Right lobe of liver (tissue), 6 donors: ENCODE measurements around the gene IBTK. TPM values are rescaled to one million over a fixed set of nuclear protein-coding genes. Genes with fewer than 3 reads are reported as not detected.

ENCODE experiments used
- ATAC-seq, 4 donors: fragments of 200-7000 bp; cut with Tn5 transposase; one replicate each; pipeline ENCODE4 v1.9.1; 2020; ENCODE audit warnings: mild to moderate bottlenecking in 4 of 4, moderate library complexity in 4 of 4
- DNase-seq, 3 donors: peaks; one replicate each; pipeline ENCODE4 v3.0.0-alpha.2; 2020
- H3K27ac ChIP-seq, 3 donors: fragments of 200-600 bp; one replicate each; pipeline ENCODE4 v1.8.0; 2022
- H3K27me3 ChIP-seq, 2 donors: fragments of 200-600 bp; one replicate each; pipeline ENCODE4 v1.8.0; 2022
- H3K36me3 ChIP-seq, 4 donors: fragments of 200-600 bp; sonication (generic) in 1 of 4; one replicate each; pipeline versions ENCODE4 v1.5.1 to v1.8.0; 2017 to 2022; ENCODE audit warnings: control low read depth in 1 of 4
- H3K4me1 ChIP-seq, 4 donors: fragments of 200-600 bp; sonication (generic) in 1 of 4; one replicate each; pipeline versions ENCODE4 v1.5.1 to v1.8.0; 2017 to 2022; ENCODE audit warnings: control low read depth in 1 of 4
- H3K4me3 ChIP-seq, 3 donors: fragments of 200-600 bp; one replicate each; pipeline ENCODE4 v1.8.0; 2022
- H3K9me3 ChIP-seq, 4 donors: fragments of 200-600 bp; sonication (generic) in 1 of 4; one replicate each; pipeline versions ENCODE4 v1.5.1 to v1.8.0; 2017 to 2022; ENCODE audit warnings: control low read depth in 1 of 4
- CTCF ChIP-seq, 4 donors: fragments of 200-600 bp in 3 of 4; fragments of 450-650 bp in 1 of 4; IDR thresholded peaks; one replicate each; pipeline versions ENCODE4 v1.5.1 to v1.8.0; 2016 to 2022; ENCODE audit warnings: antibody characterized with exemption in 4 of 4, mild to moderate bottlenecking in 2 of 4
- POLR2A ChIP-seq: fragments of 450-650 bp; IDR thresholded peaks from one replicate; pipeline ENCODE4 v1.6.1; 2017; ENCODE audit warnings: antibody characterized with exemption, mild to moderate bottlenecking
- WGBS: methylation state at CpG from one replicate; pipeline ENCODE4 v1.1.6; 2018; ENCODE audit warnings: low coverage, low lambda C conversion rate; ENCODE audit not compliant: insufficient coverage; ENCODE audit errors: missing lambda C conversion rate; 5-methylcytosine and 5-hydroxymethylcytosine counted together
- intact Hi-C, 2 donors: fragments of 100-400 bp; cut with DNase I; formaldehyde crosslinking; loops; one replicate each; pipeline versions ENCODE4 v1.11.2 to v1.14.1; 2022
- total RNA-seq, 6 experiments: library from RNA; depleted of rRNA in 2 of 6; stranded (reverse); fragments of >200 nt in 2 of 6; fragmentation: NEBNext Ultra II Directional in 3 of 6; extraction: Animal tissue kit (Norgen Biotek cat#: 25700) in 3 of 6; gene quantifications; one replicate each; pipeline versions ENCODE4 v1.1.0 to v1.2.4, GENCODE V29; 2016 to 2023
- donor health status: DM: no; HTN: yes; CAD: no.
- donor health status: DM: no; HTN: no; CAD: no.
- donor health status: DM: no; HTN: no; CAD: no.
- donor health status: DM: no; HTN: yes; CAD: no.
- donor health status: DM: no; HTN: yes; CAD: no.

Gene IBTK
- total RNA-seq, 6 experiments from 2014 or later, result 24.9 to 44.5 (median 28.9) TPM

- Histone ChIP-seq H3K27ac (peak overlapping the region; percentile 97 to 99 (median 99)), H3K27me3 (no peaks in the 10 kb centered on the region), H3K36me3 (no peaks in the 10 kb centered on the region), H3K4me3 (peak overlapping the region; percentile 86 to 88 (median 87)), H3K4me1 (peaks cover 0 to 27% (median 2%) of the 10 kb centered on the region in 4 donors), H3K9me3 (no peaks in the 10 kb centered on the region)
- intact Hi-C loops, result no loop called here
- WGBS, result 14% methylated on average over 8 of the region's 10 CpGs
- TF ChIP-seq CTCF (IDR thresholded peaks at IDR 0.05) (no peak), POLR2A (peak; percentile 33)
- DNase-seq, result peak in 2 of 3 donors; percentile 72 to 82
- peak; percentile 65 to 70 (median 66) for ATAC-seq
Measured at GRCh38 chr6:82248273-82248735, 760 bp upstream of the IBTK start.

- Histone ChIP-seq H3K27me3 (no peaks in the 10 kb centered on the region), H3K27ac (peak overlapping the region; percentile 97 to 99 (median 99)), H3K36me3 (no peaks in the 10 kb centered on the region), H3K9me3 (no peaks in the 10 kb centered on the region), H3K4me1 (peaks cover 0 to 27% (median 2%) of the 10 kb centered on the region in 4 donors), H3K4me3 (peak overlapping the region; percentile 86 to 88 (median 87))
- TF ChIP-seq CTCF (IDR thresholded peaks at IDR 0.05), result no peak
- no peak for TF ChIP-seq POLR2A
- intact Hi-C loops, result no loop called here
- WGBS, result 4% methylated on average over 9 of the region's 32 CpGs
- ATAC-seq, result peak; percentile 40 to 67 (median 56)
- peak in 2 of 3 donors; percentile 61 to 64 for DNase-seq
Measured at GRCh38 chr6:82246802-82247504, 591 bp downstream of the IBTK start.

- Histone ChIP-seq H3K27ac (peak overlapping the region; percentile 97 to 99 (median 99)), H3K4me1 (peaks cover 0 to 27% (median 2%) of the 10 kb centered on the region in 4 donors), H3K4me3 (peak overlapping the region; percentile 86 to 88 (median 87)), H3K9me3 (no peaks in the 10 kb centered on the region), H3K36me3 (no peaks in the 10 kb centered on the region), H3K27me3 (no peaks in the 10 kb centered on the region)
- DNase-seq (peak in 1 of 3 donors; percentile 27), ATAC-seq (no peak)
- WGBS, result 14% methylated on average over 10 of the region's 12 CpGs
- intact Hi-C loops, result no loop called here
- TF ChIP-seq POLR2A (no peak), CTCF (IDR thresholded peaks at IDR 0.05) (no peak)
Measured at GRCh38 chr6:82246370-82246769, 1.2 kb downstream of the IBTK start.

GRCh38 chr6:82245376-82245775 lies 2.2 kb downstream of the IBTK start:
- intact Hi-C loops, result no loop called here
- ATAC-seq, result no peak
- H3K4me3 ChIP-seq, result no peak overlapping the region
- no peaks in the 10 kb centered on the region for H3K9me3 ChIP-seq
- H3K27me3 ChIP-seq, result no peaks in the 10 kb centered on the region
- H3K4me1 ChIP-seq, result peaks cover 0 to 27% (median 2%) of the 10 kb centered on the region in 4 donors
- TF ChIP-seq CTCF (IDR thresholded peaks at IDR 0.05) (no peak), POLR2A (no peak)
- WGBS, result 94% methylated on average over 4 of the region's 4 CpGs
- no peaks in the 10 kb centered on the region for H3K36me3 ChIP-seq
- H3K27ac ChIP-seq, result no peak overlapping the region
- DNase-seq, result no peak
